ENCODE measurements around the gene ZNF532.
"Not testable (repeated sequence)": the region's sequence is repeated elsewhere in the genome, so short reads cannot be mapped to it uniquely, and the experiment has no call there.

Gene ZNF532

DNA sequence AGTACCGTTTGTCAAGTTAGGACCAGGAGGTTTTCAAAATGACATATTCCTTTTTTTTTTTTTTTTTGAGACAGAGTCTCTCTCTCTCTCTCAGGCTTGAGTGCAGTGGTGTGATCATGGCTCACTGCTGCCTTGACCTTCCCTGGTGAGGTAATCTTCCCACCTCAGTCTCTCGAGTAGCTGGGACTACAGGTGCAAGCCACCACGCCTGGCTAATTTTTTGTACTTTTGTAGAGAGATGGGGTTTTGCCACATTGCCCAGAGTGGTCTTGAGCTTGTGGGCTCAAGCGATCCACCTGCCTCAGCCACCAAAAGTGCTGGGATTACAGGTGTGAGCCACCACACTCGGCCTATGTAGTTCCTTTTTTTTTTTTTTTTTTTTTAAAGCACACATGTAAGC lies 147.1 kb downstream of the ZNF532 start:
- DNase-seq = no peak

DNA sequence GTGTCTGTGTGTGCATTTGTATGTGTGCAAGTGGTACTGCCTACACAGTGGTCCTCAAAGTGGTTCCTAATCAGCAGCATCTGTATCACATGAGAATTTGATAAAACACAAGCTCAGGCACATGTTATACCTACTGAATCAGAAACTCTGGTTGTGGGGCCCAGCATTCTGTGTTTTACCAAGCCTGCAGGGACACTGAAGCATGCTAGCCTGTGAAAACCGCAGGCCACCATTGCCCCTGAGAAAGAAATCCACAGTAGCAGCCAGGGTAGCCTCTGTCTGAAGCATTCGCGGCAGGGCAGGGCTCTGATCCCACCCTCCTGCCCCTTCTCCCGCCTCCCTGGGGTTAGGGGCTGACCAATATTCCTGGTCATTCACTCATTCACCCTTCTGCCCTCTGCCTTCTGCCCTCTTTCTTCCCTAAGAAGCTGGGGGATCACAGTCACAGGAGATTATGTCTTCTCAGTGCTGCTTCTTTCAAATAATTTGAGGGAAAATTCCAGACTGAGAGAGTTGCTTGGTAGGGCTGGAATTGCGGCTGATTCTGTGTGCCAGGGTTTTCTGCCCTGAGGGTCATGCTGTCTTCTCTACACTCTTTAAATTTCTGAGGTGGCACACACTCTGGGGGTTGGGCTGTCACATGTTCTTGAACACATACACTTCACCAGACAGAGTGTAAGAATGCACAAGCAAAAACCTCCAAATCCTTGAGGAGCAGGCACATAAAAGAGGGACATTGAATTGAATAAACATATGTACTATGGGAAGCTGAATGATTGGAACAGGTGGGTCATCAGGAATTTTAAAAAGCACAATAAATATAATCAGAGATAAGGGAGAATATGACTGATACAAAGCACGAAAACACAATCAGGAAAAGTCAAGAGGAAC lies 148.4 kb downstream of the ZNF532 start:
- DNase-seq = no peak

DNA sequence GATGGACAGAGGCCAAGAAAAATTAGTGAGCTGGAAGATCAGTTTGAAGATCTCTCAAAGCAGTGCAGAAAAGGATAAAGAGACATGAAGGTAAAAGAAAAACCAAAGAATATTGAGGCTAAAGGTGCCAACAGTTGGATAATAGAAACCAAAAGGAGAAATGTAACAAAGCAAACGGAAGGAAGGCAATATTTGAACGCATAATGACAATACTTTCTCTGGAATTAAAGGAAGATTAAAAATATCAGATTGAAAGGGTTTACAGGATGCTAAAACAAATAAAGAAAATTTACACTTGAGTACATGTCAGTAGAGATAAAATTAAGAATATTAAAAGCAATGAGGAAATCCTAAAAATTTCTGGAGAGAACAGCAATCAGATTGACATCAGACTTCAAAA lies 149.1 kb downstream of the ZNF532 start:
- no peak for DNase-seq

DNA sequence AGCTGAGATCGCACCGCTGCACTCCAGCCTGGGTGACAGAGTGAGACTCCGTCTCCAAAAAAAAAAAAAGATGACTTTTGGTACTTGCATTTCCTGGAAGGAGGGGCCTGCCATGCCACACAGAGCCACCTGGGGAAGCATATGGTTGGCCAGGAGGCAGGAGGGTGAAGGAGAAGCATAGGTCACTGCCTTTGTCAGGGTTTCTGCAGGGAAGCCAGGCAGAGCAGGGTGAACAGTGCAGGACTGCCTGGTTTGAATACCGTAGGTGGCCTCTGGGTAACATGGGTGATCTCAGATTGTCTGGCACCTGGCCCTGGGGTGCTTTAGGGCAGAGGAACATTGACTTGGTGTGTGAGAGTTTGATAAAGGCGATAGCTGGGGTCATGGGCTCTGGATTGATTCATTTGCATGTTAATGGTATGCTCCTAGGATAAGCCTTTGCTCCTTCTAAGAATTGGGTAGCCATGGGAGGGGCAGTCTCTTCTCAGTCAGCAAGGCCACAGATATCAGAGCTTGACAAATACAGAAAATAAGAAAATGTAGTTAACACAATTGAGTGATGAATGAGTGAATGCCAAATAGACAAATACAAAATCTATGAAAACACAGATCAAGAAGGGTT lies 151.0 kb downstream of the ZNF532 start:
- no peak for DNase-seq

DNA sequence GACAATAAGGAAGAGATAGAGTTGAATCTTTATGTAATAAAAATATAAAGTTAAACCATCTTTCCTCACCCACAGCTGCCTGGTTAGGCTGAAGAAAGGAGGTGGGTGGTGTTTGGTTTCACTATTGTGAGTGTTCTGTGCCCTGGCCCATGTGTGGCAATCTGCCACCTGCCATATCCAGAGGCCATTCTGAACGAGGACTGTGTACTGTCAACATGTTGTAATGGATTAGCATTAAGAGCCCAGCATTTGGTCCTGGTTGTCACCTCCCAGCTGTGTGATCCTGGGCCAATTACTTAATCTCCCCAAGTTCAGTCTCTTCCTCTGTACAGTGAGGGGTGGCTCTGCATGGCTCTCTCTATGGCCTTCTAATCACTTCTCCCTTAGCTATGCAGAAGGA lies 156.8 kb downstream of the ZNF532 start:
- DNase-seq = no peak

DNA sequence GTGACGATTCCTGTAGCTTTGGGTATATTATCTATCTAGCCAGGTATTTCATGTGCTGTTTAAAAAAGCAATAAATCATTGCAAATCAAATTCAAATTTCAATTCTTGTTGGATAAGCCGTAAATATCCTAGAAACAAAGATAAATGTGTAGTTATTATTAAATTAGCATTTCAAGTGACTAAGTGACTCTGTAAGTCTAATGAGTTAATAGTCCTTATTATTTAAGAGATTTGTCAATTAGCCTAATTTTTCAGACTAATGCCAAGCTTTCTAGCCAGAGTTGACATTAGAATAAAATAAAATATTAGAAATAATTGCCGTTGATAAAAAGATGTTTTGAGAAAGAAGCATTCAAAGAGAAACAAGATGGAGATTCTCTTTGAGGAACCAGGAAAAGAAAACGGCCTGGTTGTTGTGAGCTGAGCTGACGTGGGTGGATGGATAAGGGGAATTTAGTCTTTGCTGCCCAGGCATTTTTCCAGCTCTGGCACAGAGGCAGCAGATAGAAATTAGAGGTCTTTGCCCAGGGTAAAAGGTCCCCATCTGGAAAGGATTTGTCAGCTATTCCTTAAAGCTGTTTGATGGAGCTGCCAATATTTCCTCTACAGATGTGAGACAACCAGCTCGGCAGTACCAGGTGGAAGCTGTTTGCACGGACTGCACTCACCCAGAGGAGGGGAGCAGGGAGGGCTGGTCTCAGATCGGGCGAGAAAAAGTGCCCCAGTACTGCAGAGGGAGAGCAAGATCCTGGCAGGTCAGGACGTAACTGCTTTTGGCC lies 157.7 kb downstream of the ZNF532 start:
- no peak for DNase-seq

DNA sequence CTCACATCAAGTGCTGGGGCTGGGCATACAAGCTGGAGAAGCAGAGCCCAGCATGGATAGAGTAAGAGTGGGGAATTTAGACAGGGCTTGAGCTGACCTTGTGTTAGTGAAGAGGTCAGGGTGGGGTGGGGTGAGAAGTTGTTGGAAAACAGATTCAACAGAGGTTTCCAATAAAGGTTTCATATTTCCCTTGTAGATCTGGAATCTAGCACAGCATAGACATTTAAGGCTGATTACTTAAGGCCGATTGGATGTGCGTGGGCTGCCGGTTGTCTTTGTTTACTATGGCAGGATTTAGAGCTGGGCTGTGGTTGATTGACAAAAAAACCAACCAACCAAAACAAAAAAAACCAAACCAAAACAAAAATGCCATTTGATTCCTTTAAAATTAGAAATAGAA lies 160.2 kb downstream of the ZNF532 start:
- DNase-seq = no peak

DNA sequence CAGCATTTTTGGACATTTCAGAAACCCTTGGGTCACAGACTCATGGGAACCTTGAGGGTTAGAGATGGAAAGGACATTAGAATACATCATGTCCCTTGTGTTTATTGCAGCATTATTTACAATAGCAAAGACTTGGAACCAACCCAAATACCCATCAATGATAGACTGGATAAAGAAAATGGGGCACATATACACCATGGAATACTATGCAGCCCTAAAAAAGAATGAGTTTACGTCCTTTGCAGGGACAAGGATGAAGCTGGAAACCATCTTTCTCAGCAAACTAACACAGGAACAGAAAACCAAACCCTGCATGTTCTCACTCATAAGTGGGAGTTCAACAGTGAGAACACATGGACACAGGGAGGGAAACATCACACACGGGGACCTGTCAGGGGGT lies 160.9 kb downstream of the ZNF532 start:
- DNase-seq = not testable (repeated sequence)

DNA sequence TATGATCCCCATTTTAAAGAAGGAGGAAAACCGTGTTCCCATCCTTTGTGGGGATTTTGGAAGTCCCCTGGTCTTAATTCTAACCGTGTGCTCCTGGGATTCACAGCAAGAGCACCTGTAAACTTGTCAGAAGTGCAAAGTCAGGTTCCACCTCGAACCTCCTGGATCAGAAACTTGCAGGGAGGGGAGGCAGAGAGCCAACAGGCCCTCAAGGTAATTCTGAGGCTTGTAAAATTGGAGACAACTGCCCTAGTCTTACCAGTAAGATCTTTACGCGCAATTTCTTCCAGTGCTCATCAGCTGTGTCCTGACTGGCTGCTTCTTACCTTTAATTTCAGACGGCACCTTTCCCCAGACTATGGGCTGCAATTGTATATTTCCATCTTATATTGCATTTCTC lies 161.7 kb downstream of the ZNF532 start:
- DNase-seq = no peak

DNA sequence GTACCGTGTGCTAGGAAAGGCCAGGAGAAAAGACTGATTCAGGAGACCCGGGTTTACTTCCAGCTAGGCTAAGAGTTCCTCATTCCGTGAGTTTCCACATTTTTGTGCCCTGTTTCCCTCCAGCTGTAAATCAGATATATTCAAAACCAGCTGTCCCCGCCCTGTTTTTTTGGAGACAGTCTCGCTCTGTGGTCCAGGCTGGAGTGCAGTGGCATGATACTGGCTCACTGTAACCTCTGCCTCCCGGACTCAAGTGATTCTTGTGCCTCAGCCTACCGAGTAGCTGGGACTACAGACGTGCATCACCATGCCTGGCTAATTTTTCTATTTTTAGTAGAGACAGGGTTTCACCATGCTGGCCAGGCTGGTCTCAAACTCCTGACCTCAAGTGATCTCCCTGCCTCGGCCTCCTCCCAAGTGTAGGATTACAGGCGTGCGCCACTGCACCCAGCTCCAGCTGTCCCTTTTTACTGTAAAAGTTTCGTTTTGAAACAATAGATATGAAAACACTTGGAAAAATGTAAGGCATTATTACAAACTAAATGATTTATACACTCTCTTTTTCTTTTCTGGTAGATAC lies 162.2 kb downstream of the ZNF532 start:
- no peak for DNase-seq

DNA sequence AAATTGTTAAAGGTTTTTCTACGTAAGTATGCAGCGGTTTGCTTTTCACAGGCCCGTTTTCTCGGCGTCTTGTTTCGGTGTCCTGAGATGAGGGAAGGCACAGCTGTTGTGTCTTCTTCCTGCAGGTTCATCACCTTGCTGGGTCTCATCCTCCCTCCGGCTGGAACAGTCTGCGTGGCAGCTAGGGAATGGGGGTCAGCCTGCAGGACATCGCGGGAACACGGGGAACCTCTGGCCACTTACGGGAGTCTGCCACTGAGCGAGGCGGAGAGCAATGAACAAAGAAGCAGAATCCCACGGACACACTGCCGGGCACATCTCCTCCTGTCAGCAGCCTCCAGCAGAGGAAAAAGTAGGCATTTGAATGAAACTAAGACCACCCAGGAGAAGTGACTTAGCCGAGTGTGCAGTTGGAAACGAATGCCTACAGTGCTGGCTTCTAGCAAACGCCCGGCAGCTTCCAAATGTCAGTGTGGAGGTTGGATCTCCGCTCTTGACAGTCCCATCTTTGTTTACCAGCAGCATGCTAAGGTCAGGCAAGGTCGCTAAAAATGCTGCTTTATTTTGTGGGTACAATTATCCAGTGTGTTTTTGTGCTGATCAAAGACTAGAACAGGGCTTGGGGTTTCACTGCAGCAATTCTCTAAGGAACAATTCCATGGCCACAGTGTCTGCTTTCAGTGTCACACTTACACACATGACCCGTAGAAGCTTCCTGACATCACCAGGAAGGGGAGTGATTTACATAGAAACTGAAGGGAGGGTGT lies 165.2 kb downstream of the ZNF532 start:
- no peak for DNase-seq

DNA sequence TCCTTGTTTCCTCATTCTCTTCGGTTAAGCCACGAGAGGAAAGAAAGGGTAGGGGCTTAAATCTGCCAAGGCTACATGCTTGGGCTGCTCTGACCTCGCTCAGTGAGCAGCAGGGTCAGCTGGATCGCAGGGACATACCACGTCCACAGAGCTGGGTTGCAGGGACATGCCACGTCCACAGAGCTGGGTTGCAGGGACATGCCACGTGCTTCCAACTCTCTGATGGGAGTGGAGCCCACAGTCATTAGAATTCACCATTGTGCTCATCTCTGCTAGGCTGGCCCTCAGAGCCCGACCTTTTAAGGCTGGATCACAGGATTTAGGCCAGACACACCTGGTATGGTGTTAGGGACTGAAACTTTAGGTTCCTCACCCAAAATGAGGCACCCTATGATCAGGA lies 167.6 kb downstream of the ZNF532 start:
- no peak for DNase-seq

DNA sequence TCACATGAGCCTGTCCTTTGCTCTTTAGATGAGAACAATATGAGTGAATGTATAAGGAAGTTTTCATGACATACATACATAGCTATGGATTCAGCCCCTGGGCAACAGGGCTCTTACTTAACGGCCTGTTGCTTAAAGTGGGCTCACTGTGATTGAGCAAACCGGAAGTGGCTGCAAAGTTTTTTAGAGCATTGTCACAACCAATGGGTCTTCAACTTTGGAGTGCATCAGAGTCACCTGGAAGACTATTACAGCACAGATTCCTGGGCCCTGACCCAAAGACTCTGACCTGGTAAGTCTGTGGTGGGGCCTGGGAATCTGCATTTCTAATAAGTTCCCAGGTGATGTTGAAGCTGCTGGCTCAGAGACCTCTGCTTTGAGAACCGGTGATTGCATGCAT lies 168.7 kb downstream of the ZNF532 start:
- DNase-seq = no peak

DNA sequence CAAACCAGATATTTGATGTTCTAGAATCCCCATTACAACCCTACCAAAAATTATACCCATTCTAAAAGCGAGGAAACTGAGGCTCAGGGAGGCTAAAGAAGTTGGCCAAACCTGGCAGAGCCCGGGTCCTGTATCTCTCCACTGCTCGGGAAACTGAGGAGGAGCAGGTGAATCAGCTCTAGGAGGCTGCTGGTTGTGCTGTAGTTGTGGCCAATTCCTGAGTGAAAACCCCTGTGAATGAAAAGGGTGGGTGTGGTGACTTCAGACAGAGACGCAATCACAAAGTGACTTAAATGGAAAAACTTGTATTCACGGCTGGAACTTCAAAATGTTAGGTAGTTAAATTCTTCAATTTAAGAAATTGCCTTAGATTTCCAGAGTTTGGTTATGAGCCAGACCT lies 169.3 kb downstream of the ZNF532 start:
- no peak for DNase-seq

DNA sequence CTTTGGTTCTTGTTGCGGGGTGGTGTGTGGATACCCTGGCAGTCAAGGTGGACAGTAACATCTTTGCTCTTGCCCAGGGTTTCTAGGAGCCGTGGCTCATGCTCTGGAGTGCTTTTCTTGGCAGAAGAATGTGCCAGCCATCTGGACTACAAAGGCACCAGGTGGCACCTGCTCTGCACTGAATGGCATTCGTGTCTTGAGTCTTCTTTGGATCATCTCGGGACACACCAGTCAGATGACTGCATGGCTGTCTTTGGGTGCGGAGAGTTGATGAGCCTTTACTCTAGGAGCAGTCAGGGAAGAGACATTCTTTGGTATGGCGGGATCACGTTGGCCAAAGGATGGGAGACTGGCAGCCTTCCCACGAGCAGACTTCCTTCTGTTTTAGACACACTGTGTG lies 170.9 kb downstream of the ZNF532 start:
- no peak for DNase-seq

Measured in Kasumi-1 (cell line).